HCT116 (cell line): ENCODE measurements around the gene AK2. TPM values are rescaled to one million over a fixed set of nuclear protein-coding genes. Genes with fewer than 3 reads are reported as not detected.

Source experiments
- ATAC-seq: fragments of 200-7000 bp; cut with Tn5 transposase; 2 replicates; pipeline ENCODE4 v1.9.1; 2020; ENCODE audit warnings: mild to moderate bottlenecking, moderate library complexity
- BruUV-seq: library from RNA; stranded (reverse); fragments of 400-500 nt; replicated peaks from 2 replicates; lab custom pipeline; 2021; lab: Mats Ljungman, UMichigan
- CTCF ChIA-PET: fragments of 300-600 bp; sonication (Branson Sonifier 250); formaldehyde crosslinking; loops from one replicate; lab custom pipeline; 2021; ENCODE audit warnings: antibody characterized with exemption; lab: Charles Lee
- POLR2A ChIA-PET: fragments of 300-600, 350-600 bp; sonication (Branson Sonifier 250); formaldehyde crosslinking; loops from one replicate; lab custom pipeline; 2021; ENCODE audit warnings: antibody characterized with exemption; lab: Charles Lee
- RAD21 ChIA-PET, 2 experiments: fragments of 300-600 bp; sonication (Branson Sonifier 250); formaldehyde crosslinking; loops; one replicate each; lab custom pipeline; 2023; ENCODE audit warnings: low total read pairs in 2 of 2; ENCODE audit not compliant: uncharacterized antibody in 2 of 2, unreplicated experiment in 2 of 2, low non-redundant PET in 1 of 2; lab: Charles Lee
- DNase-seq: peaks from one replicate; pipeline ENCODE4 v3.0.0-alpha.2; 2010; ENCODE audit warnings: low read depth, low spot score
- H2AFZ ChIP-seq: fragments of 200-600 bp; shearing (Covaris generic), sonication (generic); 2 replicates; pipeline ENCODE4 v1.6.1; 2017; ENCODE audit warnings: low read depth, mixed run types, mixed read lengths, antibody characterized with exemption, low read length; ENCODE audit not compliant: poor library complexity, severe bottlenecking
- H3K27ac ChIP-seq: 2 replicates; pipeline ENCODE4 v1.5.1; 2012; ENCODE audit warnings: low read depth, low read length
- H3K27me3 ChIP-seq: fragments of 200-600 bp; sonication (generic); 2 replicates; pipeline ENCODE4 v1.6.1; 2016; ENCODE audit warnings: mixed run types, low read length, mixed read lengths; ENCODE audit not compliant: insufficient read depth
- H3K36me3 ChIP-seq, 2 experiments: fragments of 200-500 bp in 1 of 2; fragments of 200-600 bp in 1 of 2; sonication (Bioruptor generic) in 1 of 2; sonication (generic) in 1 of 2; 2 replicates each; pipeline versions ENCODE4 v1.5.1 to v1.6.1; 2014 to 2016; ENCODE audit warnings: low read length in 2 of 2, inconsistent platforms in 1 of 2, mixed read lengths in 1 of 2, mixed run types in 1 of 2; ENCODE audit not compliant: insufficient read depth in 2 of 2, control insufficient read depth in 1 of 2
- H3K4me1 ChIP-seq, 2 experiments: fragments of 200-600 bp in 1 of 2; sonication (generic) in 1 of 2; 2 replicates each; pipeline versions ENCODE4 v1.5.1 to v1.6.1; 2012 to 2017; ENCODE audit warnings: low read length in 2 of 2, inconsistent platforms in 1 of 2, mild to moderate bottlenecking in 1 of 2, mixed read lengths in 1 of 2, mixed run types in 1 of 2, moderate library complexity in 1 of 2; ENCODE audit not compliant: insufficient read depth in 2 of 2, control insufficient read depth in 1 of 2
- H3K4me2 ChIP-seq: fragments of 200-600 bp; sonication (generic); 2 replicates; pipeline ENCODE4 v1.6.1; 2017; ENCODE audit warnings: mixed run types, low read length, mixed read lengths
- H3K4me3 ChIP-seq, 2 experiments: fragments of 200-600 bp in 1 of 2; sonication (generic) in 1 of 2; replicated peaks in 1 of 2; 2 replicates each; pipeline ENCODE4 v1.5.1; 2011 to 2016; ENCODE audit warnings: low read length in 2 of 2, control low read depth in 1 of 2, low read depth in 1 of 2, mild to moderate bottlenecking in 1 of 2, mixed read lengths in 1 of 2, mixed run types in 1 of 2
- H3K79me2 ChIP-seq: fragments of 200-600 bp; sonication (generic); 2 replicates; pipeline ENCODE4 v1.6.1; 2017; ENCODE audit warnings: mild to moderate bottlenecking, mixed run types, low read length, moderate library complexity, mixed read lengths; ENCODE audit not compliant: insufficient read depth
- H3K9ac ChIP-seq: fragments of 200-600 bp; sonication (generic); 2 replicates; pipeline ENCODE4 v1.6.1; 2016; ENCODE audit warnings: low read length, mixed read lengths
- H3K9me2 ChIP-seq: fragments of 200-600 bp; sonication (generic), shearing (Covaris generic); 2 replicates; pipeline ENCODE4 v1.6.1; 2017; ENCODE audit warnings: mixed run types, mild to moderate bottlenecking, moderate library complexity; ENCODE audit not compliant: insufficient read depth
- H3K9me3 ChIP-seq, 2 experiments: fragments of 200-500 bp in 1 of 2; fragments of 200-600 bp in 1 of 2; sonication (Bioruptor generic) in 1 of 2; sonication (generic) in 1 of 2; 2 replicates each; pipeline ENCODE4 v1.6.1; 2014 to 2017; ENCODE audit warnings: low read length in 2 of 2, mixed read lengths in 2 of 2, inconsistent platforms in 1 of 2, low read depth in 1 of 2, mild to moderate bottlenecking in 1 of 2, mixed run types in 1 of 2, moderate library complexity in 1 of 2; ENCODE audit not compliant: control insufficient read depth in 1 of 2, insufficient read depth in 1 of 2
- H4K20me1 ChIP-seq: fragments of 200-600 bp; sonication (generic), shearing (Covaris generic); 2 replicates; pipeline ENCODE4 v1.6.1; 2017; ENCODE audit warnings: mixed run types, mild to moderate bottlenecking, moderate library complexity; ENCODE audit not compliant: insufficient read depth
- CBX3 ChIP-seq: IDR thresholded peaks from 2 replicates; pipeline ENCODE4 v1.6.1; 2012; ENCODE audit warnings: low read depth
- CEBPB ChIP-seq: IDR thresholded peaks from 2 replicates; pipeline ENCODE4 v1.6.1; 2012; ENCODE audit warnings: low read depth
- CTCF ChIP-seq, 3 experiments: fragments of 200-600 bp in 1 of 3; sonication (generic) in 1 of 3; IDR thresholded peaks in 2 of 3; conservative IDR thresholded peaks in 1 of 3; 2 replicates each; pipeline ENCODE4 v1.5.1; 2012 to 2017; ENCODE audit warnings: low read depth in 2 of 3, low read length in 2 of 3, antibody characterized with exemption in 1 of 3, borderline replicate concordance in 1 of 3, control low read depth in 1 of 3, mild to moderate bottlenecking in 1 of 3, mixed read lengths in 1 of 3, mixed run types in 1 of 3, moderate library complexity in 1 of 3; ENCODE audit not compliant: insufficient read depth in 1 of 3
- ELF1 ChIP-seq: IDR thresholded peaks from 2 replicates; pipeline ENCODE4 v1.6.1; 2012; ENCODE audit warnings: low read depth, borderline replicate concordance
- FOSL1 ChIP-seq: IDR thresholded peaks from 2 replicates; pipeline ENCODE4 v1.6.1; 2012; ENCODE audit warnings: low read depth
- JUND ChIP-seq: IDR thresholded peaks from 2 replicates; pipeline ENCODE4 v1.6.1; 2012
- MAX ChIP-seq: IDR thresholded peaks from 2 replicates; pipeline ENCODE4 v1.6.1; 2012
- POLR2AphosphoS5 ChIP-seq: IDR thresholded peaks from 2 replicates; pipeline ENCODE4 v1.6.1; 2011; ENCODE audit warnings: mild to moderate bottlenecking, low read depth, low read length, moderate library complexity
- RAD21 ChIP-seq: IDR thresholded peaks from 2 replicates; pipeline ENCODE4 v1.6.1; 2012; ENCODE audit warnings: low read depth, mild to moderate bottlenecking
- REST ChIP-seq: IDR thresholded peaks from 2 replicates; pipeline ENCODE4 v1.6.1; 2012; ENCODE audit warnings: low read depth
- SIN3A ChIP-seq: IDR thresholded peaks from 2 replicates; pipeline ENCODE4 v1.6.1; 2012; ENCODE audit warnings: low read depth
- SP1 ChIP-seq: IDR thresholded peaks from 2 replicates; pipeline ENCODE4 v1.6.1; 2012; ENCODE audit warnings: low read depth
- SRF ChIP-seq: IDR thresholded peaks from 2 replicates; pipeline ENCODE4 v1.6.1; 2012; ENCODE audit warnings: low read depth
- TCF7L2 ChIP-seq: IDR thresholded peaks from 2 replicates; pipeline ENCODE4 v1.7.0; 2011; ENCODE audit warnings: borderline replicate concordance, inconsistent platforms; ENCODE audit not compliant: insufficient read depth, insufficient read length; ENCODE audit errors: extremely low read depth
- YY1 ChIP-seq: IDR thresholded peaks from 2 replicates; pipeline ENCODE4 v1.6.1; 2011; ENCODE audit warnings: low read length, low read depth, moderate library complexity, mild to moderate bottlenecking; ENCODE audit not compliant: insufficient replicate concordance; ENCODE audit errors: extremely low read depth
- ZBTB33 ChIP-seq: IDR thresholded peaks from 2 replicates; pipeline ENCODE4 v1.6.1; 2011; ENCODE audit warnings: mild to moderate bottlenecking, low read length, moderate library complexity; ENCODE audit not compliant: insufficient replicate concordance; ENCODE audit errors: extremely low read depth
- ZFX ChIP-seq: fragments of 450-650 bp; IDR thresholded peaks from 2 replicates; pipeline ENCODE4 v1.6.1; 2017
- ZNF274 ChIP-seq: fragments of 200-500 bp; sonication (Bioruptor generic); IDR thresholded peaks from 2 replicates; pipeline ENCODE4 v1.6.1; 2014; ENCODE audit warnings: mild to moderate bottlenecking, low read depth, low read length, inconsistent platforms
- intact Hi-C: fragments of 100-400 bp; cut with micrococcal nuclease; formaldehyde crosslinking; loops from 2 replicates; pipeline ENCODE4 v1.10.0; 2022
- total RNA-seq: library from RNA; stranded (reverse); gene quantifications from one replicate; pipeline ENCODE4 v1.2.1, GENCODE V29; 2021; ENCODE audit not compliant: unreplicated experiment

Gene AK2
- total RNA-seq, 1 experiment from 2014 or later, result 233 TPM

- H3K27me3 ChIP-seq, result no peaks in the 10 kb centered on the region
- no TSS peak for BruUV-seq
- ChIA-PET POLR2A (no interaction called here), CTCF (no interaction called here), RAD21 (interaction anchor here in 1 of 2 experiments (0.6 kb wide), 1 partner anchor 469 kb away, joined by 3 read pairs; no protein-coding TSS in a partner anchor)
- H2AFZ ChIP-seq, result no peak overlapping the region
- peak overlapping the region; percentile 73 for H3K27ac ChIP-seq
- peaks cover 51 to 59% of the 10 kb centered on the region in 2 experiments for H3K4me1 ChIP-seq
- H3K9ac ChIP-seq, result peak overlapping the region; percentile 46
- intact Hi-C loops, result loop anchor here (1.0 to 2.0 kb wide), 2 partner anchors 25 to 66 kb away; partner anchors contain the start of gene RNF19B
- no peaks in the 10 kb centered on the region for H4K20me1 ChIP-seq
- no peaks in the 10 kb centered on the region for H3K9me3 ChIP-seq
- no peaks in the 10 kb centered on the region for H3K9me2 ChIP-seq
- H3K4me2 ChIP-seq, result peak overlapping the region; percentile 77
- H3K4me3 ChIP-seq, result peak overlapping the region in 1 of 2 experiments; percentile 41; a peak in 2 of 4 replicates
- no peaks in the 10 kb centered on the region for H3K79me2 ChIP-seq
- H3K36me3 ChIP-seq, result no peaks in the 10 kb centered on the region
- ATAC-seq, result peak; percentile 53
- DNase-seq, result peak; percentile 63
- peak; percentile 84 for TF ChIP-seq JUND
- TF ChIP-seq SP1, result peak; percentile 60
- no peak for TF ChIP-seq SIN3A
- no peak for TF ChIP-seq CTCF (IDR thresholded peaks at IDR 0.05 in 2 of 3, conservative IDR thresholded peaks at IDR 0.05 in 1 of 3; ENCODE audit: borderline replicate concordance in 1 of 3, insufficient read depth in 1 of 3, low read depth in 2 of 3, low read length in 2 of 3)
- TF ChIP-seq FOSL1, result peak; percentile 84
- no peak; the same call in 1 of the 2 replicates for TF ChIP-seq RAD21
- TF ChIP-seq CEBPB, result peak; percentile 27; the same call in 1 of the 2 replicates
- TF ChIP-seq POLR2AphosphoS5, result peak; percentile 46; the same call in 1 of the 2 replicates
- TF ChIP-seq SRF, result no peak
- TF ChIP-seq CBX3, result peak; percentile 73; the same call in 1 of the 2 replicates
- TF ChIP-seq YY1, result no peak
- TF ChIP-seq ELF1, result no peak
- TF ChIP-seq MAX, result peak; percentile 36
- no peak for TF ChIP-seq REST
- TF ChIP-seq ZNF274, result no peak
- TF ChIP-seq TCF7L2, result no peak
- no peak for TF ChIP-seq ZFX
- no peak for TF ChIP-seq ZBTB33
These were observed 47.3 kb downstream of the AK2 start for GRCh38 chr1:32989160-32990050.
